DMS153 treated with DMSO at 0.1 percent for 48 hours (cell line): ENCODE measurements around the gene PGRMC2.

Experiments used
- DNase-seq: peaks from one replicate; lab custom pipeline; 2025; ENCODE audit not compliant: unreplicated experiment; lab: John Stamatoyannopoulos, UW

PGRMC2 gene

DNA sequence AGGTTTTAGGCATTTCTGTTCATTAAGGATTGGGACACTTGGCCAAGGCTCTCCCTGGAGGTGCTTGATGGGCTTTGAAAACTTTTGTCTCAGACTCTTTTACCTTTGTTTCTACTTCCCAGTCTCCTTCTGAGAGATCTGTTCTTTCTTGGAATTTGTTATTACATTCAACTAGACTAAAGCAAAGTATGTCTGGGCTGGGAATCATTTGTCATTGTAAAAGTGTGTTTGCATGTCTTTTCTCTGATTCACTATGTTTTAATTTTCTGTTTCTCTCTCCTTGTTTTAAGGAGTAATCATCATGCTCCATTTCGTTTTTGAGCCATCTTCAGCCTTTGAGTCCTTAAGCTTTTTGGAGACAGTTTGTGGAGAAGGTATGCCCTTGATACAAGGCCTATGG, 12.2 kb upstream of the PGRMC2 start:
- no peak for DNase-seq

DNA sequence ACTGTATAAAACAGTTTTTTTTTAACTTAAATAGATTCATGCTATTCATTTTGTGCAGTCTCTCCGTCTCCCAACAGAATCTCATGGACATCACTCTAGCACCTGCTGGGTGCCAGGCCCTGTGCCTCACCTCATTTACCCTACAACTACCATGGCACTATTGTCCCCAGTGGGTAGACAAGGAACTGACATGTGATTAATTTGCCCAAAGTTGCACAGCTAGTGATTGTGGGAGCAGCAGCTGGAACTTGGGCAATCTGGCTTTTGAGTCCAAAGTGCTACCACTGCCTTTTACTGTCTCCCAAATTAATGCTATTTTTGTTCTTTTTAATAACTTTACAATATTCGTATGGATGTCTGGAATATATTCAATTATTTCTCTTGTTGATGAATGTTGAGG, 11.2 kb upstream of the PGRMC2 start:
- no peak for DNase-seq

DNA sequence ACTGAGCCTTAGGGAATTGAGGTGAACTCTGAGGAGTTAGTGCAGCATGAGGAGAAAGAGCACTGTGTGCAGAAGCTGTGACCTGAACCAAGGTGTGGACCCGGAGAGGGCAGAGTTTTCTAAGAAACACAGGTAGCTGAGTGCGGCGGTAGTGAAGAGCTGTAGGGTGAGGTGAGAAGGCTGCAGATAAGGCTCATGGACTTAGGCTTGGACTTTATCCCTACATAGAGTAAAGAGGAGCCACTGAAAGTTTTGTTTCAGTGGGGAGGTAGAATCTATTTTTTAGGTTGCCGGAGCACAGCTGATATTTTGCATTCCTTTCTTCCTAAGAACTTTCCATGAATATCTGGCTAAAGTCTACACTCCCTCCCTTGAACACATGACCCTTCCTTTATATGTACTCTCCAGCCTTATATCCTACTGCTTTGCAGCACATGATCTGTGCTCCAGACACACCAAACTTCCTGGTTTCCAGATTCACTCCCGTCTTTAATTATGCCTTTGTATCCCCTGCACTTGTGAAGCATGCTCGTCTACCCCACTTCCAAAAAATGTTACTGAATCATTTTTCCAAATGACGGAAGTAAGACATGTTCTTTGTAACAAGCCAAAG, 10.6 kb upstream of the PGRMC2 start:
- no peak for DNase-seq

DNA sequence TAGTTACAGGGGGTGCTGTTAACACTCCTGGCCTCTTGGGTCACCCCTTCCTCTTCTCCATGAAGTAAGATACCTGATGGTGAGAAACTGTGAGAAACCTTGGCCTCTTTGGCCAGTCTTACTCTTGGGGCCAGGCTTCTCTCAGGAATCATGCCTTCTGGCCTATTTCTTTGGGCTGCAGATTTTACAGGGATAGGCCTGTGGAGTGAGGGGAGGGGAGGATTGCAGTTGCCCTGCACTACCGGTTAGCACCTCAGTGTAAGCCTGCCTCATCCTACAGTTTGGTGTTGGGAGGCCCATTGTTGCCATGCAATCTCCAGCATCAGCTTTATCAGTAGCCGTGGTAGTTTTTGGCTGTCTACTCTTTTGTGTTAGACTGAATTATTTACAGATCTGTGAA, 7.6 kb upstream of the PGRMC2 start:
- DNase-seq, result no peak

DNA sequence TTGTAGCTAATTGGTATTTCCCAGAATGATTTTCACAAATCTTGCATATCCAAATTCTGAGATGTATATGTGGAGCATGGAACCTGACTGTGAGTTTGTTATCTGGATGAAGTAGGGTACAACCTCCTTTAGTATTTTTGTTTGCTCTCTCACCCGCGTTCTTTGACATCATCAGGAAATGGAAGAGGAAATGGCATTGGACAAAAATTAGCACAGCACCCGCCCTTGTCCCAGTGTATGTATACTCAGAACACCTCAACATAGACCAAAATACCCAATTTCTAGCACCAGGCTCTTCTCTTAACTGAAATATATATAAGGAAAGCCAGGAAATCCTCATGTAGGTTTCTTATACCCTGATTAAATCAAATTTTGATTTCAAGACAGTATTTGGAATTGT, 6.9 kb upstream of the PGRMC2 start:
- DNase-seq, result no peak

DNA sequence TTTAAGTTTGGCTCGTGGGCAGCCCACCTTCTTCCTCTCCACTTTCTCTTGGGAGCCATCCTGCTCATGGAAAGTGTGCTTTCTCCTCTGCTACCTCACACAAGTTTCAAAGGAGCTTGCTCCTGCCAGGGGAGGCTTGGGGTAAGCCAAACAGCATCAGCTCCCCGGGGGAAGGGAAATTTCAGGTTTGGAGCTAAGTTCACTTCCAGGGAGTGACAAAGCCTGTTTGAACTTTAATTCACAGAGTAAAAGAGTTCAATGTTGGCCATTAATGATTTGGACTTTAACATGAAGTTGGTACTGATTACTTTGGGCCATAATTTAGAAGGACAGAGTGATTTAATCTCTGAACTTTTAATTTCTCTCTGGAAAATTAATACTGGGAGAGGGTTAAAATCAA, 4.7 kb upstream of the PGRMC2 start:
- no peak for DNase-seq

DNA sequence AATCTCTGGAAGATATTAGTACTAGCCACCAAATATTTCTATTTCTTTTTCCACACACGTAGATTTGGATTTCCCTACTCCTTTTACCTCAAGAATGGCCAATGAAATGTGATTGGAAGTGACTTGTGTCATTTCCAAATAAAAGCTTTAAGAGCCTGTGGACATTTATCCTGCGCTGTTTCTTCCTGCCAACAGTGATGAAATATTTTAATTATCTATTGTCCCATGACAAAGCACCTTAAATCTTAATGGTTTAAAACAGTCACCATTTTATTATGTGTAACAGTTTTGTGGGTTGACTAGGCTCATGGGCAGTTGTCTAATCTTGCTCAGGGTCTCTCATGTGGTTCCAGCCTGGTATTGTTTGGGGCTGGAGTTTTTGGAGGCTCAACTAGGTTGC, 3.5 kb upstream of the PGRMC2 start:
- no peak for DNase-seq

DNA sequence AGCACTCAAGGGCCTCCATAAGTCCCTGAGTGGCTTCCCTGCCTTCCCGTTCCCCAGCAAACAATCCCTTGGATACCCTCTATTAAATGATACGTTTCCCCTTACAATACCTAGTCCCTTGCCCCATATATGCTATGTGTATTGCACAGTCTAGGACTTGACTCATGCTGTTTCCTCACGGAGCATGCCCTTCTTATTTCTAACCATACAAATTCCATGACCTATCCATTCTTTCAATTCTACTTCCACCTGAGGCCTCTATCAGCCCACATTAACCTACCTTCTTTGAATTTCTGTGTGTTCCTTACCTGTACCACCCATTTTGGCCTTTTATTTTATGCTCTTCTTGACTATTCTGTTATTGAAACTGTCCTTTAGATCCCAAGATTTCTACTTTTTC, 2.9 kb upstream of the PGRMC2 start:
- no peak for DNase-seq

DNA sequence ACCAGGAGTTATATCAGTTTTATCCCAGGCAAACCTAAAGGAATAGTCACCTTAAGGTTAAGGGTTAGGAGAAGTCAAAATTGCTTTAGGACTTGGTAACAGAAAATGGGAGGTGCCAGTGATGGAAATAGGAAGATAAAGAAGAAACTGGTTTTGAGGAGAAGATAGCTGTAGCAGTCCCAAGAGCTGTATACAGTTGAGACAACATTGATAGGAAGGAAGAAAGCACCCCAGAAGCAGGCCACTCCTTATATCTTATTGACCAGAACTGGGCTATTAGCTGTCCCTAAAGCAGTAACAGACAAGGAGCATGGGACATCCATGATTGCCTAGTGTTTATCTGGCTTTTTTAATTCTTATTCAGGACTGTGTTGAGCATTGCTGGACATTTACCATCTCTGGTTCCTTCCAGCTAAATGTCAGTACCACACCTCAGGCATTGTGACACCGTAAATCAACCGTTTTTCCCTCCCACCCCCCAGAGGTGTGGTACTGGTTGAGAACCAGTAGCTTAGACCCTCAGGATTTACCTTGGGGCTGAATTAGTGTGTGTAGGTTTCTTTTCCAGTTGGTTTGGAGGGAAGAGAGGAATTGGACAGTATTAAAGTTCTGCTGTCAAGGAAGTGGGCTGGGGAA, 2.0 kb upstream of the PGRMC2 start:
- no peak for DNase-seq

DNA sequence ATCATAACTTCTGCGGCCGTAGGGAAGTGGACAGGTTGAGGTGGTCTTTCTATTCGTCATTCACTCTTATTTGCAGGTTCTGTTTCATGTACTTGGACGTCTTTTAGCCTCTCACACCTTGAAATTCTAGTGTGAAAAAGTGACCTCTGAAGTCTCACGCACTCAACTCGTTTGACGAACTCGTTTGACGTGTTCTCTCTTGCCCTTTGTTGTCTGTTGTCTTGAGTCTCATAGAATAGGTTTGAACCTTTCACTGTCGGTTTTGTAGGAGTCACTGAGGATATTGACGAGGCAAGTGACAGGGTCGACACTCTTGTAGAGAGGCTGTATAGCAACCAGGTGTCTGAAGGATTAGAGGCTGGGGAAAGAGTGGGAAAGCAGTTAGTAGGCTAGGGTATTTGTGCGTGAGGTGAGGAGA, 1.1 kb upstream of the PGRMC2 start:
- no peak for DNase-seq

DNA sequence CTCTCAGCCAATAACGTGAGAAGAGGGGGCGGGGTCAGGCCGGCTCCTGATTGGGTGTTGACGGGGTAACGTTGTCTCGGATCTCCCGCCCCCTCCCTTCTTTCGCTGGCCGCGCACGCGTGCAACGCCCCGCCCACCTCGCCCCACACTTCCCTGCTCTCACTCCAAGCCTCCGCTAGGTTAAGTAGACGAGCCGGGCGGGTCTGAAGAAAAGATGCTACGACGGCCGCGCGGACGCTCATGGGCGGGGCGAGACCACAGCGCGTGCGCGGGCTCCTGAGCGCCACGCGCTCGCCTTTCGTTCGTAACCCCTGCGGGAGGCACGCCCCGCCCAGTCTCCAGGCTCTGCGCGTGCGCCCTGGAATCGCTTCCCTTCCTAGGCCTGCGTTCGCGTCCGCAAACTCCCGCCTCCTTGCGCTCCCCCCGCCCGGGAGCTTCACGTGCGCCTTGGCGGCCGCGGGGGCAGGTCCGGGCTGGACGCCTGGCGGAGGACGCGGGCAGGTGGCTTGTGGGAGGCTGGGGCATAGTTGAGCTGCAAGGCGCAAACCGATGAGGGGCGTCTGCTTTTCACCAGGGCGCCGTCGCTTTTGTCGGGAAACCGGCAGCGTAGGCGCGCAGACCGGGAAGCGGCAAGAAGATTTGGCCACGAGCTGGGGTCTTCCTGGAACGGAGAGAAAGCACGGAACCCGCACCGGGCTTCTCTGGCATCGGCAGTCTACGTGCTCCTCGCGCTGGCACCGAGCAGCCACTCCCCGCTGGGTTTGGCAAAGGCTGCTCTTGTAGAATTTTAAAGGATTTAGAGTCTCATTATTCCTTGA, 467 bp upstream of the PGRMC2 start:
- DNase-seq, result peak; percentile 99

DNA sequence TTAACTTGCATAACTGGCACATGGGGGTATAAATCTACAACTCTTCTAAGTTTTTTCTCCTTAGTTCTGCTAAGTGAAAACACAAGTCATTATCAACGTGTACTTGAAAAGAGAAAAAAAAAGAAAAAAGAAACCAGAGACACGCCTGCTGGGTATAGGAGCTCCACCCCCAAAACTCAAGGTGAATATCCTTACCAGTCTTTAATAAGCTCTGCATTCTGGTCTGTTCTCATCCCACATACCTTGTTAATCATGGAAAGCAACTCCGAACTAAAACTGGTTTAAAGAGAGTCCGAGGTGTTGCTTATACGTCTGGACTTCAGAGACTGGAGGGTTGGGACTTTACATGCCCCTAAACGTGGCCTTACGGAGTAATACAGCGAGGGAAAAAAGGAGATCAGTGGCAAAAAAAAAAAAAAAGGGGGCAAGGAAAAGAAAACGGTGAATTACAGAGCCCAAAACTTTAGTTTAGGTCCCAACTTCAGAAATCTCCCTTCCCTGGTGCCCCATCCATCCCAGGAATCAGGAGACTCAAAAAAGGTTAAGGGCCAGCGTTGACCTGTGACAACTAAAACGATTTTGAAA, 1.0 kb downstream of the PGRMC2 start:
- DNase-seq, result no peak

DNA sequence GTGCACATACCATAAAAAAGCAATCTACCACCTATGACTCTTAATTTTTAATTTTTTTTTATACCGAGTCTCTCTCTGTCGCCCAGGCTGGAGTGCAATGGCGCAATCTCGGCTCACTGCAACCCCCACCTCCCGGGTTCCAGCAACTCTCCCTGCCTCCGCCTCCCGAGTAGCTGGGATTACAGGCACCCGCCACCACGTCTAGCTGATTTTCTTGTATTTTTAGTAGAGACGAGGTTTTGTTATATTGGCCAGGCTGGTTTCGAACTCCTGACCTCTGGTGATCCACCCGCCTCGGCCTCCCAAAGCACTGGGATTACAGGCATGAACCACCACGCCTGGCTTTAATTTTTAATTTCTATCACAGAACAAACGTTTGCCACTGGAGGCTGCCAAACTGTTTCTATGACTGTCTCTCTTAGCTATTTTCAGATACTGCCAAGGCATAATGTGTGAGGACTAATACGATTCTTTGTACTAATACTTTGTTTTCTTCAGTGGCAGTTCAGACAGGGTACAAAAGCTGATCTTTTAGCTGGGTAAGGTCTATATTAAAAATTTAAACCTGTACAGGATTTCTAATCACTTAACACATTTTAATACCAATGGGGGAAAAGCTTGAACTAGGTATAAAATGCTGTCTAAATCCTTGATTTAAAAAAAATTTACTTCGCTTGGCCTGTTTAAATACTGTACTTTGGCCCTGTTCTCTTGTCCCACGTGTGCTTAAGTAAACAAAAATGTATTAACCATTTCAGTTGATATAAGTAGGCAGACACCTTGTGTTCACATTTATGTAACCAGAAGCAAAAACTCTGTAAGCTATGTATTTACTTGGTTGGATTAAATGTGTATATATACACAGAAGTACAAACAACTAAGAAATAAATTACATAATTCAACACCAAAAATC, 2.3 kb downstream of the PGRMC2 start:
- no peak for DNase-seq

DNA sequence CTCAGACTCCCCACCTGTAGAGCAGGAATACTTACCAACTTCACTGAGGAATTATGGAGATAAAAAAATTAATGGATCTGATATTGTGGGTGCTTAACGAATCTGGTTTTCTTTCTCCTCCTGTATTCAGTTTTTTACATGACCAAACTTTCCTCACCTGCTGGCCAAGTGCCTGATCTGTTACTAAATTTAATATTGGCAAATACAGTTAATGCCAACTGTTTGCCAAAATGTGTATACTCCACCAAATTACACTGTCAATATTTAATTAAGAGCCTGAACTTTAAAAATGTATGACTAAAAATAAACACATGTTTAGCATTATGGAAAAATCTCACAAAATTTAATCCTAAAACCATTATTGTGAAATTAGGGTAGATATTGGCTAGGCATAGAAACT, 3.3 kb downstream of the PGRMC2 start:
- DNase-seq, result no peak

DNA sequence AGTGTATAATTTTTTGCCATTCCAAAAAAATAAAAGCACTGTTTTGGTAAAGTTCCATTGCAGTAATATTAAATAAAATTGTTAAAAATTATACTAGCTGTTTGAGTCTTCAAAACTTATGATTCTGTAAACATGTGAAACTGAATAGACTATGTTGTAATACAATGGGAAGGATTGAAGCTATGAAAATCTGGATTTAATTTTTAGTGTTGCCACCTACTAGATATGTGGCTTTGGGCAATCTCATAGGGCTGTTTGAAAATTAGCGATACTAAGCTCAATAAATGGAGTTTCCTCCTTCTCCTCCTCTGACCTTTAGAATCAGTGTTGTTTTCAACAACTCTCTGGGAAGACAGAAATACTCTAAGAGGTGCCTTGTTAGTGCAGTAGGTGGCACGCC, 4.5 kb downstream of the PGRMC2 start:
- no peak for DNase-seq

DNA sequence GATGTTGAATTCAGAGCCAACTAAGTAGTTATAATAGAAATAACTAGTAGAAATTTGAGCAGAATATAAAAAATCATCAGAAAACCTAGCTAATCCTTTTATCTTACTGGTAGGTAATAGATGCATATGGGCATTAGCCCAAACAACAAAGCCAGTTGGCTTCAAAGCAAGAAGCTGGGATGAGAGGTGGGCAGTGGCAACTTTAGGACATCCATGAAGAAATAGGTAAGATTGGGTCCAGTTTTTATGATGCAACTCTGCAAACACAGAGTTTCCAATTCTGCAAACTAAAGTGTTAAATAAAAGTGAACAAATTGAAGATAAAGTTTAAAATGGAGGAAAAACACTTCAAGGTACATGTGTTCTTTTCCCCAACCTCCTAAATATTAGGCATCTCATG, 5.1 kb downstream of the PGRMC2 start:
- DNase-seq, result no peak

DNA sequence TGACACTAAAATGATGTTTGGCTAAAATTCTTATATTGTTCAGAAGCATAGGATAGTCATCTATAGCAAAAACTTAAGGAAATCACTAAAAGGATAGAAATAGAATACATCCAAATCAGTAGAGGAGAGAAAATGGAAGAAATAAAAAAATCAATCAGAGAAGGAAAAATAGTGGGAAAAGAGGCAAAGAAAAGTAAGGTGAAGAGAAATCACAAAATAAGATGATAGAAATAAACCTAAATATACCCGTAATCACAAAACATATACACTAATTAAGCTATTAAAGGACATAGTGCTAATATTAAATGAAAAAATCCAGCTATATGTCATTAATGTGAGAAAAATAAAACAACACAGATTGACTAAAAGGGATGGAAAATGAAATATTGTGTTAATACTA, 6.3 kb downstream of the PGRMC2 start:
- DNase-seq, result no peak

DNA sequence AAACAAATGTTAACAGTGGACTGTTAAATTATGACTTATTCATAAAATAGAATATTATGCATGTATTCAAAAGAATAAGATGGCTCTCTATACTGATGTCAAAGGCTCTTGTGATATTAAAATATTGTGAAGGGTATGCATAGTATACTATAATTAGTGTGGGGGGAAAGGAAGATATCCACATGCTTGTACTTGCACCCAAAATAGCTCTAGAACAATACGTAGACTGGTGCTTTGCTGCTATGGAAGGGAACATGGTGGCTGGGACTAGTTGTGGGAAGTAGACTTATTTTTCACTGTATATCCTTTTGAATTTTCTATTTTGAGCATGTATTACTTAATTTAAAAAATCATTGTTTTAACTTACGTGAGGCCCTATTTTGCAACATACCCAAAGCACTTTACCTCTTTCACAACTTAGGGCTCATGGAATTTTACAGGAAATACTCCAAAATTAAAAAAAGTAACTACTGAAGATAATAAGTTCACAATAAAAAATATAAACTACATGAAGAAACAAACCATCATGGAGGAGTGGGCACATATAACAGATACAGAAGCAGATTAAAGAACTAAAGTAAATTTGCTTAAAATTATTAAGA, 7.9 kb downstream of the PGRMC2 start:
- DNase-seq, result no peak

DNA sequence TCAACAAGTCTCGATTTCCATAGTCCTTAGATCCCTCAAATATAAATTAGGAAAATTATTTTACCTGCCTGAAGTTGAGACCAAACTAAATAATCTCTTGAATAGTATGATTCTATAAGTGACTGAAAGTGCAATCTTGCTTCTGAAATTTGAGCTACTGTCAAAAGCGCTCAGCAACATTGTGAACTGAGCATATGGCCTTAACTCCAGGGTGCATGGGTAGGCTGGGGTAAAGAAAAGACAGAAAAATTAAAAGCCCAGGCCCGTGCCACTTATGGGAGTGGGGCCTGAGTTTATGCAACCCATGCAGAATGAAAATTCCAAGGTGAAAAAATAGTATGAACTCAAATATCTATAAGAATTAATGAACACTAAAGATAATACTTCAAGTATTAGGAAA, 9.8 kb downstream of the PGRMC2 start:
- no peak for DNase-seq

DNA sequence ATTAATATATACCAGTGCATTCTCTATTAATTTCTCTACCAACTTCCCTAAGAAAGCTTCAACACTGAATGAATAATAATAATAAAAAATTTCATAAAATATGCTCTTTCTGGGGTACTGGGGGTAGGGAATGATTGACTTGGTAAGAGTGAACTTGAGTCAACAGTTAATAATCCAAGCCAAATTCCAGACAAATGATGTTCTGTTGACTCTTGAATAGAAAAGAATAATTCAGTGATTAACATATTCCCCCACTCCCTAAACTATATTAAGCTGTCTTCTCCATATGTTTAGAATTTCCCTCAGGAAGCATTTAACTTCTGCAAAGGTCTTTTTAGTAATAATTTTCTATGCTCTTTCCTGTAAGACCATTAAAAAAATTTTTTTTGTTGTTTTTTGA, 12.3 kb downstream of the PGRMC2 start:
- DNase-seq, result no peak

DNA sequence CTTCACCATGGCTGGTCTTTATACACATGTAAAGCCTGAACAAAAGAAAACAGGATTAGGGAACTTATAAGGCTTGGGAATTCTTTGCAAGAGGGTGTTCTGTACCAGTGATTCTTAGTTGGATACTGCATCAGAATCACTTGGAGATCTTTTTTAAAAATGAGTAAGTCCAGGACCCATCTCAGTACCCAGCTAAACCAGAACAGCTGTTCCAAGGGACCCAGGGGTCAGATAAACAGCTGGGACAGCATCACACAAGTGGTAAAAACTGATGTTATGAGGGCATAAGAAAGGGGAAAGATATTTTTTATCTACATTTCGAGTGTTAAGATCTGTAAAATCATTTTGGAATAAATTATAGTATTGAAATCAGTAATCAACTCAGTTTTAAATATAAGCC, 16.1 kb downstream of the PGRMC2 start:
- DNase-seq, result no peak
